Body of pancreas (tissue), 4 donors: ENCODE measurements around the gene CKMT2. TPM values are rescaled to one million over a fixed set of nuclear protein-coding genes. Genes with fewer than 3 reads are reported as not detected.

Experiments
- ATAC-seq: fragments of 150-250 bp; one replicate; pipeline ENCODE4 v1.9.1; 2016
- DNase-seq, 4 donors: peaks; one replicate each; pipeline ENCODE4 v3.0.0-alpha.2; 2019
- H3K27ac ChIP-seq, 4 donors: fragments of 200-600 bp; sonication (generic); 1 replicate in 3 of 4; 2 replicates in 1 of 4; pipeline versions ENCODE4 v1.5.1 to v1.6.1; 2016 to 2019; ENCODE audit warnings: mild to moderate bottlenecking in 1 of 4, mixed read lengths in 1 of 4, moderate library complexity in 1 of 4
- H3K27me3 ChIP-seq, 2 donors: fragments of 200-600 bp; sonication (generic); one replicate each; pipeline ENCODE4 v1.6.0; 2016; ENCODE audit warnings: mild to moderate bottlenecking in 1 of 2
- H3K36me3 ChIP-seq, 2 donors: fragments of 200-600 bp; sonication (generic); replicated peaks in 1 of 2; 2 replicates each; pipeline ENCODE4 v1.5.1; 2016; ENCODE audit warnings: low read depth in 2 of 2; ENCODE audit not compliant: insufficient read depth in 1 of 2
- H3K4me1 ChIP-seq: fragments of 200-600 bp; sonication (generic); one replicate; pipeline ENCODE4 v1.6.0; 2016
- H3K4me3 ChIP-seq, 2 donors: fragments of 200-600 bp; sonication (generic); 1 replicate in 1 of 2; 2 replicates in 1 of 2; pipeline ENCODE4 v1.5.1; 2016 to 2019
- H3K9me3 ChIP-seq, 3 donors: fragments of 200-600 bp; sonication (generic); 1 replicate in 2 of 3; 2 replicates in 1 of 3; pipeline ENCODE4 v1.5.1; 2016
- POLR2A ChIP-seq, 3 donors: fragments of 450-650 bp; IDR thresholded peaks; one replicate each; pipeline ENCODE4 v1.6.1; 2016; ENCODE audit warnings: antibody characterized with exemption in 3 of 3, mild to moderate bottlenecking in 2 of 3
- WGBS, 2 donors: methylation state at CpG; one replicate each; pipeline ENCODE4 v1.1.5; 2017; 5-methylcytosine and 5-hydroxymethylcytosine counted together
- intact Hi-C: fragments of 100-400 bp; cut with DNase I; formaldehyde crosslinking; loops from one replicate; pipeline ENCODE4 v1.15.1; 2023
- total RNA-seq, 2 donors: library from RNA; depleted of rRNA; stranded (reverse); fragments of >200 nt; gene quantifications; one replicate each; pipeline ENCODE4 v1.1.0, GENCODE V29; 2016
- TF ChIP-seq, protein P1 (sequence below), 7 experiments: fragments of 450-650 bp in 4 of 7; fragments of 200-600 bp in 3 of 7; sonication (generic) in 3 of 7; IDR thresholded peaks; one replicate each; pipeline ENCODE4 v1.5.1; 2016 to 2019; ENCODE audit warnings: antibody characterized with exemption in 7 of 7

Gene CKMT2
- total RNA-seq, 2 donors from 2014 or later: 3.9 to 4.9 TPM

- no peak for TF ChIP-seq POLR2A (IDR thresholded peaks at IDR 0.05)
- TF ChIP-seq, protein P1, sequence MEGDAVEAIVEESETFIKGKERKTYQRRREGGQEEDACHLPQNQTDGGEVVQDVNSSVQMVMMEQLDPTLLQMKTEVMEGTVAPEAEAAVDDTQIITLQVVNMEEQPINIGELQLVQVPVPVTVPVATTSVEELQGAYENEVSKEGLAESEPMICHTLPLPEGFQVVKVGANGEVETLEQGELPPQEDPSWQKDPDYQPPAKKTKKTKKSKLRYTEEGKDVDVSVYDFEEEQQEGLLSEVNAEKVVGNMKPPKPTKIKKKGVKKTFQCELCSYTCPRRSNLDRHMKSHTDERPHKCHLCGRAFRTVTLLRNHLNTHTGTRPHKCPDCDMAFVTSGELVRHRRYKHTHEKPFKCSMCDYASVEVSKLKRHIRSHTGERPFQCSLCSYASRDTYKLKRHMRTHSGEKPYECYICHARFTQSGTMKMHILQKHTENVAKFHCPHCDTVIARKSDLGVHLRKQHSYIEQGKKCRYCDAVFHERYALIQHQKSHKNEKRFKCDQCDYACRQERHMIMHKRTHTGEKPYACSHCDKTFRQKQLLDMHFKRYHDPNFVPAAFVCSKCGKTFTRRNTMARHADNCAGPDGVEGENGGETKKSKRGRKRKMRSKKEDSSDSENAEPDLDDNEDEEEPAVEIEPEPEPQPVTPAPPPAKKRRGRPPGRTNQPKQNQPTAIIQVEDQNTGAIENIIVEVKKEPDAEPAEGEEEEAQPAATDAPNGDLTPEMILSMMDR (IDR thresholded peaks at IDR 0.05): no peak
- Histone ChIP-seq H3K9me3 (no peaks in the 10 kb centered on the region), H3K27ac (peak overlapping the region in 3 of 4 donors; percentile 0 to 34 (median 25)), H3K27me3 (no peaks in the 10 kb centered on the region), H3K36me3 (no peaks in the 10 kb centered on the region), H3K4me1 (peaks cover 21% of the 10 kb centered on the region), H3K4me3 (no peak overlapping the region)
- WGBS, 2 donors: 50 to 54% methylated on average over 3 of the region's 3 CpGs
- DNase-seq (no peak), ATAC-seq (peak; percentile 46)
- intact Hi-C loops: no loop called here
Measured at GRCh38 chr5:81247441-81247972, 14.4 kb downstream of the CKMT2 start.

DNA sequence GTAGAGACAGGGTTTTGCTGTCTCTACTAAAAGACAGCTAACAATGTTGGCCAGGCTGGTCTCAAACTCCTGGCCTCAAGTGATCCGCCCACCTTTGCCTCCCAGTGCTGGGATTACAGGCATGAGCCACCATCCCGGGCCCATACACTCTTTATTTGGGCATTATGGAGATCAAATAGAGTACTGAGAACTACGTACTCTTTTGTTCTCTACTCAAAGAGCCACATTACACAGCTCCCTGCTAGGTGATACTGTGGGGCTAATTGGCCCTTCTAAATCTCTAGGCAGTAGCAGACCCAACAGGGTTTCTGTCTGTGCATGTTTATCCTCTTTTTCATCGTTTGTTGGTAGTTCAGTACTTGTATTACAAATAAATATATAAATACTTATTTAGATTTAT lies 16.1 kb downstream of the CKMT2 start:
- no peak for TF ChIP-seq POLR2A (IDR thresholded peaks at IDR 0.05)
- TF ChIP-seq, protein P1 (IDR thresholded peaks at IDR 0.05): no peak
- H3K4me3 ChIP-seq: no peak overlapping the region

DNA sequence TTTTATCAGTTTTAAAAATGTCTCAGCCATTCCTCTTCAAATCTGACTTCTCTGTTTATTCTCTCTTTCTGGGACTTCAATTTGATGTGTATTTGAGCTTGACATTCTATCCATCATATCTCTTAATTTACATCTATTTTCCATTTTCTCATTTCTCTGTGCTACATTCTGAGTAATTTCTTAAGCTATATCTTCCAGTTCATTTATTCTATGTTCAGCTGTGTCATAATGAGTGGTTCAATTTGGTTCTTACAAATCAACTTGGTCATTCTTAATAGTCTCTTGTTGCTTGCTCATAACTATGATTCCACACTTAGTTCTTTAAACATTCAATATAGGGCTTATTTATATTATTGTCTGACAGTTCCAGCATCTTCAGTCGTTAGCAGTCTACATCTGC lies 16.9 kb downstream of the CKMT2 start:
- Histone ChIP-seq H3K27ac (no peak overlapping the region), H3K4me3 (no peak overlapping the region), H3K9me3 (no peaks in the 10 kb centered on the region), H3K36me3 (no peaks in the 10 kb centered on the region), H3K27me3 (no peaks in the 10 kb centered on the region), H3K4me1 (peaks cover 21% of the 10 kb centered on the region)
- ATAC-seq (no peak), DNase-seq (no peak)
- TF ChIP-seq POLR2A (IDR thresholded peaks at IDR 0.05): no peak
- TF ChIP-seq, protein P1 (IDR thresholded peaks at IDR 0.05): no peak
- intact Hi-C loops: no loop called here
- 89 to 93% methylated on average over 1 of the region's 1 CpG for WGBS, 2 donors

More for the DNA sequence above, 16.1 kb downstream of the CKMT2 start:
- DNase-seq (no peak), ATAC-seq (no peak)
- Histone ChIP-seq H3K4me1 (peaks cover 21% of the 10 kb centered on the region), H3K9me3 (no peaks in the 10 kb centered on the region), H3K27me3 (no peaks in the 10 kb centered on the region), H3K36me3 (no peaks in the 10 kb centered on the region), H3K27ac (no peak overlapping the region)
- WGBS, 2 donors: 92 to 93% methylated on average over 4 of the region's 4 CpGs
- intact Hi-C loops: no loop called here

- H3K9me3 ChIP-seq: no peaks in the 10 kb centered on the region
- no peaks in the 10 kb centered on the region for H3K36me3 ChIP-seq
- 84 to 88% methylated on average over 5 of the region's 5 CpGs for WGBS, 2 donors
- no peak for TF ChIP-seq POLR2A (IDR thresholded peaks at IDR 0.05)
- TF ChIP-seq, protein P1 (IDR thresholded peaks at IDR 0.05): no peak
- H3K4me1 ChIP-seq: peaks cover 5% of the 10 kb centered on the region
- DNase-seq (no peak), ATAC-seq (no peak)
- no peak overlapping the region for H3K27ac ChIP-seq
- intact Hi-C loops: no loop called here
- H3K4me3 ChIP-seq: no peak overlapping the region
- no peaks in the 10 kb centered on the region for H3K27me3 ChIP-seq
Measured at GRCh38 chr5:81251922-81252321, 18.8 kb downstream of the CKMT2 start.

DNA sequence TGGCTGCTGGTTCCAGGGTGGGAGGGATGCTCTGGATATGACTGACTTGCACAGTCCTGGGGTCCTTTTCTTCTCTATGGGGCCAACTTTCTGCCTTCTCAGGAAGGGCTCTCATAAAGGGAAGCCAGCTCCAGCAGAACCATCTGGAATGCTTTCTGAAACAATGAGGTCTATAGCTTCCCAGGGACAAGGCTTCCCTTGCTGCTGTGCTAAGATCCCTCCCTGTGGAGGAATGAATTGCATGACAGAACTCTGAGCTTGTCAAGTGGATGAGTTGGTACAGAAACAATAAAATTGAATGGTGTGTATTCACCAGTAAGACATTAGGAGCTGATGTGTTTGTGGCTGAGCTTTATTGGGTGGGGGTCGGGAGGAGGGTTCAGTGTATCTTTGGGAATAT lies 19.8 kb downstream of the CKMT2 start:
- Histone ChIP-seq H3K36me3 (no peaks in the 10 kb centered on the region), H3K4me3 (no peak overlapping the region), H3K9me3 (no peaks in the 10 kb centered on the region), H3K4me1 (no peaks in the 10 kb centered on the region), H3K27me3 (no peaks in the 10 kb centered on the region), H3K27ac (no peak overlapping the region)
- ATAC-seq (no peak), DNase-seq (no peak)
- WGBS, 2 donors: 94% methylated on average over 1 of the region's 1 CpG
- no peak for TF ChIP-seq POLR2A (IDR thresholded peaks at IDR 0.05)
- TF ChIP-seq, protein P1 (IDR thresholded peaks at IDR 0.05): no peak
- intact Hi-C loops: no loop called here
